GM10266 (cell line): ENCODE data around the gene MMP14.

Source experiments
- DNase-seq: peaks from one replicate; pipeline ENCODE4 v3.0.0; 2012; ENCODE audit errors: extremely low spot score
- CTCF ChIP-seq: IDR thresholded peaks from 2 replicates; pipeline ENCODE4 v1.5.1; 2012; ENCODE audit warnings: mild to moderate bottlenecking, low read depth; ENCODE audit not compliant: control insufficient read depth, insufficient read depth; ENCODE audit errors: missing control alignments

Gene MMP14

DNA sequence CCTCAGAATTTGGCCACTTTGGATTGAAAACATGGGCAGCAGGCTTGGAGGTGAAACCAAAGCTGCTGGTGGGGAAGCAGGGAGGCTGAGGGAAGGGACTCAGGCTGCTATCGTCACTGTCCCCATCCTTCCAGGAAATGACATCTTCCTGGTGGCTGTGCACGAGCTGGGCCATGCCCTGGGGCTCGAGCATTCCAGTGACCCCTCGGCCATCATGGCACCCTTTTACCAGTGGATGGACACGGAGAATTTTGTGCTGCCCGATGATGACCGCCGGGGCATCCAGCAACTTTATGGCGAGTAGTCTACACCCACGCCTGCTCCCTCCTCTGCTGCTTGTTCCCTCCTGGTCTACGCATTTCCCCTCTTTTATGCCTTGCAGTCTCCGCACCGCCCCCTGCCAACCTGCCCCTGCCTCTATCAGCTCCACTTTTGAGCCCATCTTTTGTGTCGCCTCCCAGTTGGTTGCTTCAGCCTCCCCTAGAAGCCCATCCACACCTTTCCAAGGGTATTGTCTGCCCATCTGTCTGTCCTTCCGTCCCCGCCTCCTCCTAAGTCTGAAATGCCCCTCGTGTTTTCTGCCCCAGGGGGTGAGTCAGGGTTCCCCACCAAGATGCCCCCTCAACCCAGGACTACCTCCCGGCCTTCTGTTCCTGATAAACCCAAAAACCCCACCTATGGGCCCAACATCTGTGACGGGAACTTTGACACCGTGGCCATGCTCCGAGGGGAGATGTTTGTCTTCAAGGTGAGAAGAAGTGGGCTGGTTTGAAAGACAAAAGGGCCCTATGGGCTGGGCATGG, 6.9 kb downstream of the MMP14 start:
- no peak for DNase-seq
- no peak for TF ChIP-seq CTCF

DNA sequence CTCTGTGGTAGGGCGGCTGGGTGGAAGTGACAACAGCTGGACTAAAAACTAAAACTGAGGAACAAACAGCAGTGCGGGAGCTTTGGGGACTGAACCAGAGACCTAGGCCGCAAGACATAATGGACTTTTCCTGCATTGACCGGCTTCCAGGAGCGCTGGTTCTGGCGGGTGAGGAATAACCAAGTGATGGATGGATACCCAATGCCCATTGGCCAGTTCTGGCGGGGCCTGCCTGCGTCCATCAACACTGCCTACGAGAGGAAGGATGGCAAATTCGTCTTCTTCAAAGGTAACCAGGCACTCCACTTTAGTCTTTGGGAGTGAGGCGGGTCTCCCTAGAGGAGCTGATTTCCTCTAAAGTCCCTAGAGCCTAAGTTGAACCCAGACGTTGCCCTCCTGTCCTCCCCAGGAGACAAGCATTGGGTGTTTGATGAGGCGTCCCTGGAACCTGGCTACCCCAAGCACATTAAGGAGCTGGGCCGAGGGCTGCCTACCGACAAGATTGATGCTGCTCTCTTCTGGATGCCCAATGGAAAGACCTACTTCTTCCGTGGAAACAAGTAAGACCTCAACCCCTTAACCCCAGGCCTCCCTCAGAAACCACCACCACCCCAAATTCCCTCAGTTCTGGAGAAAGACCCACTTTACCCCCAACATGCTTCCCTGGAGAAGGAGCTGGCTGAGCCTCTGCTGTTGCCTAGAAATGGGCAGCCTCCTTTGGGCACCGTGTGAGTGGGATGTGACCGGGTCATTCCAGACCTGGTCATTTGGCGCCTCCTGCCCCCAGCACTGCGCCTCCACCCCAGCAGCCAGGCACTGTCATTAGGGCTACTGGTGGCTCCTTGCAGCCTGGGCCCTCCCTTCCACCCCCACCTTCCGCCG, 8.1 kb downstream of the MMP14 start:
- DNase-seq, result no peak
- peak; percentile 6 for TF ChIP-seq CTCF

GRCh38 chr14:22845103-22845394, 8.7 kb downstream of the MMP14 start:
- TF ChIP-seq CTCF, result no peak
- DNase-seq, result no peak

GRCh38 chr14:22845821-22846625, 9.6 kb downstream of the MMP14 start:
- no peak for TF ChIP-seq CTCF
- DNase-seq, result peak; percentile 13

- peak; percentile 16 for DNase-seq
- no peak for TF ChIP-seq CTCF
These were observed 10.5 kb downstream of the MMP14 start for GRCh38 chr14:22846811-22847307.

DNA sequence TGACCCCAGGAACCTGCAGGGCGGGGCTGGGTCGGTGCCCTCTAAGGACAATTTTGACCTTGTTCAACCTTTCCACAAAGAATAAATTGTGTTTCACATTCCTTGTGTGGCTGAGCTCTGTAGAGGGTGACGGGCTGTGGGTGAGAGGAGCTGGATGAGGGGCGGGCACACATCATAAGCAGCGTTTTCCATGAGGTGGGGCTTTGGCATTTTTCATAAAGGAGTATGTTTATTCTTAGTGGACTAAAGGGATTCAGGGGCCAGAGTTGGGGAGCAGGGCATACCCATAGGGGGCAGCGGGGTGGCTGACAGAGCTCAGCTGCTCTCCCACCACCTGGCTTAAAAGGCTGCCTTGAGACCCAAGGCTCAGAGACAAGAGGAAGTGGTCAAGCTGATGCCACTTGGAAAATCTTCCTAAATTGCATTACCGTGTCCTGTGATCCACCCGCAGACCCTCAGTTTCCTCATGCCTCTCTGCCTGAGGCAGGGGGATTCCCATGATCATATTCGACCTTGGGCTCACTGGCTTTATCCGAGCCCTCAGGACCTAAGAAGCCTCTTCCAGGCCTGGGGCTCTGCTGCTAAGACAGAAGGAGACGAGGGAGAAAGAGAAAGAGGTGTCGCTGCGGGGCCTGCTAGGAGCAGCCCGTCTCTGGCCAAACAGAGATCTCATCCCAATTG, 11.4 kb downstream of the MMP14 start:
- peak; percentile 34 for DNase-seq

More for the DNA sequence above, 11.4 kb downstream of the MMP14 start:
- TF ChIP-seq CTCF, result peak; percentile 7
